DMS153 (cell line): Measurements from ENCODE around the gene GBP5.
"Not testable (repeated sequence)": the region's sequence is repeated elsewhere in the genome, so short reads cannot be mapped to it uniquely, and the experiment has no call there.

Source experiments
- DNase-seq: peaks from one replicate; lab custom pipeline; 2025; lab: John Stamatoyannopoulos, UW

Gene GBP5

GRCh38 chr1:89284078-89284763 lies 11.6 kb upstream of the GBP5 start:
- not testable (repeated sequence) for DNase-seq

GRCh38 chr1:89280766-89281165 lies 8.1 kb upstream of the GBP5 start:
- DNase-seq: no peak

- no peak for DNase-seq
These were observed 6.4 kb upstream of the GBP5 start for GRCh38 chr1:89279011-89279466.

GRCh38 chr1:89277725-89278124 lies 5.1 kb upstream of the GBP5 start:
- DNase-seq: no peak

- DNase-seq: no peak
These were observed 4.0 kb upstream of the GBP5 start for GRCh38 chr1:89276690-89277089.

GRCh38 chr1:89274411-89274857 lies 1.8 kb upstream of the GBP5 start:
- DNase-seq: no peak

GRCh38 chr1:89273324-89273778 lies 691 bp upstream of the GBP5 start:
- no peak for DNase-seq

GRCh38 chr1:89271341-89272015 lies 1.2 kb downstream of the GBP5 start:
- no peak for DNase-seq

- DNase-seq: no peak
These were observed 2.2 kb downstream of the GBP5 start for GRCh38 chr1:89270423-89270822.

GRCh38 chr1:89269277-89269676 lies 3.4 kb downstream of the GBP5 start:
- DNase-seq: no peak

- DNase-seq: peak; percentile 29
These were observed 10.0 kb downstream of the GBP5 start for GRCh38 chr1:89262643-89263042.

GRCh38 chr1:89261926-89262515 lies 10.6 kb downstream of the GBP5 start:
- peak; percentile 71 for DNase-seq

- no peak for DNase-seq
These were observed 11.9 kb downstream of the GBP5 start for GRCh38 chr1:89260566-89261255.

GRCh38 chr1:89260042-89260441 lies 12.6 kb downstream of the GBP5 start:
- DNase-seq: peak; percentile 64

GRCh38 chr1:89259283-89259971 lies 13.2 kb downstream of the GBP5 start:
- DNase-seq: no peak

- DNase-seq: no peak
These were observed 15.6 kb downstream of the GBP5 start for GRCh38 chr1:89257041-89257440.

- DNase-seq: not testable (repeated sequence)
These were observed 17.1 kb downstream of the GBP5 start for GRCh38 chr1:89255581-89255980.

- DNase-seq: peak; percentile 72
These were observed 17.9 kb downstream of the GBP5 start for GRCh38 chr1:89254658-89255287.

- no peak for DNase-seq
These were observed 29.6 kb downstream of the GBP5 start for GRCh38 chr1:89243046-89243445.
